ENCODE measurements around the gene RPTOR. TPM values are rescaled to one million over a fixed set of nuclear protein-coding genes. Genes with fewer than 3 reads are reported as not detected.

Gene RPTOR
- total and polyA plus RNA-seq, 2 donors (not counting 3 experiments of a cell fraction or from before 2014, with no cell fraction given) = 10.7 to 41.8 TPM

- peak overlapping the region; percentile 79 for H3K27ac ChIP-seq (ENCODE audit: insufficient read depth, low read depth, low read length)
- CTCF ChIA-PET = interaction anchor here (2.5 kb wide), 1 partner anchor 464 kb away, joined by 10 read pairs; no protein-coding TSS in a partner anchor
- POLR2A ChIA-PET = interaction anchor here (0.5 kb wide), 1 partner anchor 671 kb away, joined by 3 read pairs; the partner anchor contains the start of genes SGSH and SLC26A11
- H3K79me2 ChIP-seq (ENCODE audit: control insufficient read depth, insufficient read depth, low read length) = no peaks in the 10 kb centered on the region
- no peaks in the 10 kb centered on the region for H3K9me1 ChIP-seq (replicated peaks; ENCODE audit: control insufficient read depth, extremely low read depth, insufficient read depth, low read length)
- no peak for FAIRE-seq
- H3K27me3 ChIP-seq (ENCODE audit: control insufficient read depth in 2 of 2, insufficient read depth in 2 of 2, low read length in 2 of 2) = no peaks in the 10 kb centered on the region
- H3K4me3 ChIP-seq (replicated peaks in 1 of 3; ENCODE audit: insufficient read depth in 1 of 3, low read depth in 1 of 3, low read length in 3 of 3) = no peak overlapping the region
- no peaks in the 10 kb centered on the region for H4K20me1 ChIP-seq (replicated peaks; ENCODE audit: control insufficient read depth, extremely low read depth, insufficient read depth, low read length)
- no peak for DNase-seq (ENCODE audit: low read depth, low spot score)
- dilution Hi-C loops (cut with MboI; ENCODE audit: extremely low pct_ligation_motif_present, low sequenced_read_pairs) (no loop called here), intact Hi-C loops (cut with micrococcal nuclease) (loop anchor here (1.0 kb wide), 3 partner anchors 25 to 64 kb away; no protein-coding TSS in a partner anchor)
- H3K9ac ChIP-seq (replicated peaks; ENCODE audit: extremely low read depth, insufficient read depth, low read length) = peak overlapping the region; percentile 0
- peaks cover 28% of the 10 kb centered on the region for H3K4me1 ChIP-seq (ENCODE audit: control insufficient read depth, extremely low read depth, insufficient read depth, low read length)
- no peak for TF ChIP-seq CTCF (IDR thresholded peaks at IDR 0.05; ENCODE audit: extremely low read depth in 1 of 2, insufficient read depth in 1 of 2, low read depth in 1 of 2, low read length in 2 of 2)
- no peak for TF ChIP-seq FOS (IDR thresholded peaks at IDR 0.05; ENCODE audit: borderline replicate concordance, insufficient read depth, low read length)
- TF ChIP-seq GATA2 (IDR thresholded peaks at IDR 0.05; ENCODE audit: insufficient read depth, insufficient read length, low read depth, low read length) = no peak
- no peak for TF ChIP-seq EZH2 (IDR thresholded peaks at IDR 0.05; ENCODE audit: borderline replicate concordance, low read depth, low read length, severe bottlenecking)
- TF ChIP-seq POLR2A (IDR thresholded peaks at IDR 0.05; ENCODE audit: low read depth, low read length) = no peak
- no peak for TF ChIP-seq MYC (IDR thresholded peaks at IDR 0.05; ENCODE audit: low read depth, low read length)
- no peak for TF ChIP-seq MAX (IDR thresholded peaks at IDR 0.05; ENCODE audit: insufficient read depth, insufficient read length)
- TF ChIP-seq POLR2AphosphoS5 (IDR thresholded peaks at IDR 0.05; ENCODE audit: insufficient read depth, low read depth, low read length) = no peak
- no peak for TF ChIP-seq JUN (IDR thresholded peaks at IDR 0.05; ENCODE audit: borderline replicate concordance, insufficient read depth, insufficient read length, low read depth)
- H3K4me2 ChIP-seq (ENCODE audit: insufficient read depth, low read length) = no peak overlapping the region
- no peak overlapping the region for H2AFZ ChIP-seq (ENCODE audit: low read depth, low read length)
- peaks cover 0 to 7% of the 10 kb centered on the region in 2 experiments for H3K36me3 ChIP-seq (ENCODE audit: control insufficient read depth in 2 of 2, extremely low read depth in 1 of 2, insufficient read depth in 2 of 2, low read length in 2 of 2)
- BruUV-seq (replicated peaks) = no TSS peak
- H3K9me3 ChIP-seq (replicated peaks; ENCODE audit: control insufficient read depth, insufficient read depth, low read length) = no peaks in the 10 kb centered on the region
Observed at GRCh38 chr17:80890921-80891396, 346.3 kb downstream of the RPTOR start.

All from endothelial cell of umbilical vein (primary cell).